HTERT RPE-1 (cell line): ENCODE data around the gene SYCE3.

Experiments used
- in situ Hi-C: fragments of 300-500 bp; cut with MboI; formaldehyde crosslinking; loops from 4 replicates; pipeline ENCODE4 v1.14.3; 2020; ENCODE audit warnings: low sequenced_read_pairs

Gene SYCE3

GRCh38 chr22:50576806-50577696 is 14.3 kb upstream of the SYCE3 start:
- in situ Hi-C loops = no loop called here

- in situ Hi-C loops = no loop called here
Observed at GRCh38 chr22:50576070-50576469, 13.4 kb upstream of the SYCE3 start.

- in situ Hi-C loops = no loop called here
Observed at GRCh38 chr22:50575426-50575941, 12.8 kb upstream of the SYCE3 start.

- in situ Hi-C loops = no loop called here
Observed at GRCh38 chr22:50574383-50574755, 11.7 kb upstream of the SYCE3 start.

- in situ Hi-C loops = no loop called here
Observed at GRCh38 chr22:50573491-50574382, 11.0 kb upstream of the SYCE3 start.

- in situ Hi-C loops = no loop called here
Observed at GRCh38 chr22:50572965-50573364, 10.2 kb upstream of the SYCE3 start.

GRCh38 chr22:50571264-50572175 is 8.8 kb upstream of the SYCE3 start:
- in situ Hi-C loops = no loop called here

GRCh38 chr22:50570861-50571260 is 8.1 kb upstream of the SYCE3 start:
- in situ Hi-C loops = no loop called here

- in situ Hi-C loops = no loop called here
Observed at GRCh38 chr22:50569896-50570535, 7.3 kb upstream of the SYCE3 start.

GRCh38 chr22:50569041-50569459 is 6.3 kb upstream of the SYCE3 start:
- in situ Hi-C loops = no loop called here

GRCh38 chr22:50568626-50569025 is 5.9 kb upstream of the SYCE3 start:
- in situ Hi-C loops = no loop called here

- in situ Hi-C loops = no loop called here
Observed at GRCh38 chr22:50567721-50568252, 5.1 kb upstream of the SYCE3 start.

- in situ Hi-C loops = no loop called here
Observed at GRCh38 chr22:50564289-50564688, 1.6 kb upstream of the SYCE3 start.

- in situ Hi-C loops = no loop called here
Observed at GRCh38 chr22:50563413-50564160, 868 bp upstream of the SYCE3 start.

- in situ Hi-C loops = no loop called here
Observed at GRCh38 chr22:50561401-50562358, 1.0 kb downstream of the SYCE3 start.

- in situ Hi-C loops = no loop called here
Observed at GRCh38 chr22:50560034-50560433, 2.7 kb downstream of the SYCE3 start.

- in situ Hi-C loops = no loop called here
Observed at GRCh38 chr22:50556703-50557102, 6.0 kb downstream of the SYCE3 start.

- in situ Hi-C loops = no loop called here
Observed at GRCh38 chr22:50553310-50553709, 9.4 kb downstream of the SYCE3 start.
